ENCODE measurements around the gene SYNM. TPM values are rescaled to one million over a fixed set of nuclear protein-coding genes. Genes with fewer than 3 reads are reported as not detected.

Gene SYNM
- total and polyA plus RNA-seq, 2 experiments from 2014 or later: 0.74 to 3.5 TPM

DNA sequence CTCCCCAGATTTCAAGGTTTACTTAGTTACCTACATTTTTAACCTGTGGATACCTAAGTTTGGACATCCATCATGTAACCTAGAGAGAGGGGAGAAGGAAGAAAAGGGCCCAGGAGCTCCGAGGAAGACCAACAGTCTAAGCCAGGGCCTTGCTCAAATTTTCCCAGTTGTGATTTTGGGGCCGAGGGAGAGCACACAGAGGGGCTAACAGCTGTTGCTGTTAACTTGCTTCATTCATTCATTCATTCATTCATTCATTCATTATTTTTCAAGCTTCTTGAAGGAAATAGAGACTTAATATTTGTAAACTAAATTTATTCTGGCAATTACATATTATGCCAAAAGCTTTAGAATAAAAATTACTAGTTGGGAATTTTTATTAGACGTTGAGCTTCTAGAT, 22.9 kb downstream of the SYNM start:
- peaks cover 18% of the 10 kb centered on the region for H3K4me1 Mint-ChIP-seq
- ATAC-seq (no peak), DNase-seq (ENCODE audit: low spot score) (no peak)
- Histone ChIP-seq H3K36me3 (ENCODE audit: insufficient read depth) (no peaks in the 10 kb centered on the region), H3K27ac (ENCODE audit: low read depth) (no peak overlapping the region), H3F3A (replicated peaks; ENCODE audit: low read depth) (no peaks in the 10 kb centered on the region), H2AFZ (no peak overlapping the region), H3K4me3 (no peak overlapping the region), H4K20me1 (replicated peaks; ENCODE audit: insufficient read depth) (no peaks in the 10 kb centered on the region), H3K4me2 (no peak overlapping the region), H3K79me2 (replicated peaks; ENCODE audit: insufficient read depth) (no peaks in the 10 kb centered on the region; the same call in 1 of the 2 replicates), H3K27me3 (ENCODE audit: insufficient read depth) (no peaks in the 10 kb centered on the region), H3K9me2 (ENCODE audit: insufficient read depth) (no peaks in the 10 kb centered on the region), H3K4me1 (ENCODE audit: insufficient read depth) (no peaks in the 10 kb centered on the region)
- H3K4me3 Mint-ChIP-seq: no peak overlapping the region
- no peak overlapping the region for H3K27ac Mint-ChIP-seq
- no peaks in the 10 kb centered on the region; the same call in 2 of the 3 replicates for H3K9me3 Mint-ChIP-seq
- no peak for TF ChIP-seq EZH2phosphoT487 (IDR thresholded peaks at IDR 0.05; ENCODE audit: unreplicated experiment)
- H3K36me3 Mint-ChIP-seq (ENCODE audit: low read depth): peaks cover 9% of the 10 kb centered on the region
- H3K27me3 Mint-ChIP-seq (ENCODE audit: insufficient read depth, low read depth, poor library complexity): no peaks in the 10 kb centered on the region

DNA sequence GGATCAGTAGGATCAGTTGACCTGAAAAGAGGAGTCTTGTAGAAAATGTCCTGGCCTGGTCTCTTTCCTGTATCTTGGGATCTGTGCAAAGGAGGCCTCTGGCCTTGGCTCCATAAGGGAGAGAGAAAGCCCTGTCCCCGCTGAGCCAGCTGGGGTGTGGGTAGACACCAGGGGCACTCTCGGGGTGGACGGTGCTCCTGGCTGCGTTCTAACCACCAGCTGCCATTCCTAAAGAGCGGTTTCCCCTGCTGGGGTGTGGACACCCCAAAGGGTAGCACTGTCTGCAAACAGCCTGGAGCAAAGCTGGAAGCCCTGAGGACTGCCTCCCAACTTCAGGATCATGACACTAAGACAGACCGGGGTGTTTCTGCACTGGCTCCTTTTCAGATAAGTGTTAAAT, 23.5 kb downstream of the SYNM start:
- H3K27me3 Mint-ChIP-seq (ENCODE audit: insufficient read depth, low read depth, poor library complexity): no peaks in the 10 kb centered on the region
- H3K79me2 ChIP-seq (replicated peaks; ENCODE audit: insufficient read depth): no peaks in the 10 kb centered on the region; the same call in 1 of the 2 replicates
- H3K27me3 ChIP-seq (ENCODE audit: insufficient read depth): no peaks in the 10 kb centered on the region
- no peaks in the 10 kb centered on the region for H3K9me2 ChIP-seq (ENCODE audit: insufficient read depth)
- no peak for ATAC-seq
- no peak overlapping the region for H3K4me3 ChIP-seq
- no peak overlapping the region for H3K4me2 ChIP-seq
- no peaks in the 10 kb centered on the region for H3K36me3 ChIP-seq (ENCODE audit: insufficient read depth)
- H3K4me1 ChIP-seq (ENCODE audit: insufficient read depth): no peaks in the 10 kb centered on the region
- H3K4me3 Mint-ChIP-seq: no peak overlapping the region
- TF ChIP-seq STAT1 (IDR thresholded peaks at IDR 0.05; ENCODE audit: unreplicated experiment) (no peak), EZH2 (IDR thresholded peaks at IDR 0.05; ENCODE audit: low read depth, unreplicated experiment) (no peak), JUNB (IDR thresholded peaks at IDR 0.05; ENCODE audit: unreplicated experiment) (no peak), NANOG (IDR thresholded peaks at IDR 0.05; ENCODE audit: borderline replicate concordance) (no peak), CREB1 (CRISPR knock-in tag; IDR thresholded peaks at IDR 0.05; ENCODE audit: low read depth) (no peak), POLR2AphosphoS5 (IDR thresholded peaks at IDR 0.05; ENCODE audit: low read depth) (no peak), EZH2phosphoT487 (IDR thresholded peaks at IDR 0.05; ENCODE audit: unreplicated experiment) (no peak), ZNF114 (CRISPR knock-in tag; IDR thresholded peaks at IDR 0.05) (no peak), ZNF331 (CRISPR knock-in tag; IDR thresholded peaks at IDR 0.05; ENCODE audit: low read depth) (no peak)
- TF ChIP-seq, protein P1, sequence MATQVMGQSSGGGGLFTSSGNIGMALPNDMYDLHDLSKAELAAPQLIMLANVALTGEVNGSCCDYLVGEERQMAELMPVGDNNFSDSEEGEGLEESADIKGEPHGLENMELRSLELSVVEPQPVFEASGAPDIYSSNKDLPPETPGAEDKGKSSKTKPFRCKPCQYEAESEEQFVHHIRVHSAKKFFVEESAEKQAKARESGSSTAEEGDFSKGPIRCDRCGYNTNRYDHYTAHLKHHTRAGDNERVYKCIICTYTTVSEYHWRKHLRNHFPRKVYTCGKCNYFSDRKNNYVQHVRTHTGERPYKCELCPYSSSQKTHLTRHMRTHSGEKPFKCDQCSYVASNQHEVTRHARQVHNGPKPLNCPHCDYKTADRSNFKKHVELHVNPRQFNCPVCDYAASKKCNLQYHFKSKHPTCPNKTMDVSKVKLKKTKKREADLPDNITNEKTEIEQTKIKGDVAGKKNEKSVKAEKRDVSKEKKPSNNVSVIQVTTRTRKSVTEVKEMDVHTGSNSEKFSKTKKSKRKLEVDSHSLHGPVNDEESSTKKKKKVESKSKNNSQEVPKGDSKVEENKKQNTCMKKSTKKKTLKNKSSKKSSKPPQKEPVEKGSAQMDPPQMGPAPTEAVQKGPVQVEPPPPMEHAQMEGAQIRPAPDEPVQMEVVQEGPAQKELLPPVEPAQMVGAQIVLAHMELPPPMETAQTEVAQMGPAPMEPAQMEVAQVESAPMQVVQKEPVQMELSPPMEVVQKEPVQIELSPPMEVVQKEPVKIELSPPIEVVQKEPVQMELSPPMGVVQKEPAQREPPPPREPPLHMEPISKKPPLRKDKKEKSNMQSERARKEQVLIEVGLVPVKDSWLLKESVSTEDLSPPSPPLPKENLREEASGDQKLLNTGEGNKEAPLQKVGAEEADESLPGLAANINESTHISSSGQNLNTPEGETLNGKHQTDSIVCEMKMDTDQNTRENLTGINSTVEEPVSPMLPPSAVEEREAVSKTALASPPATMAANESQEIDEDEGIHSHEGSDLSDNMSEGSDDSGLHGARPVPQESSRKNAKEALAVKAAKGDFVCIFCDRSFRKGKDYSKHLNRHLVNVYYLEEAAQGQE (IDR thresholded peaks at IDR 0.05; ENCODE audit: unreplicated experiment): no peak
- TF ChIP-seq, protein P2, sequence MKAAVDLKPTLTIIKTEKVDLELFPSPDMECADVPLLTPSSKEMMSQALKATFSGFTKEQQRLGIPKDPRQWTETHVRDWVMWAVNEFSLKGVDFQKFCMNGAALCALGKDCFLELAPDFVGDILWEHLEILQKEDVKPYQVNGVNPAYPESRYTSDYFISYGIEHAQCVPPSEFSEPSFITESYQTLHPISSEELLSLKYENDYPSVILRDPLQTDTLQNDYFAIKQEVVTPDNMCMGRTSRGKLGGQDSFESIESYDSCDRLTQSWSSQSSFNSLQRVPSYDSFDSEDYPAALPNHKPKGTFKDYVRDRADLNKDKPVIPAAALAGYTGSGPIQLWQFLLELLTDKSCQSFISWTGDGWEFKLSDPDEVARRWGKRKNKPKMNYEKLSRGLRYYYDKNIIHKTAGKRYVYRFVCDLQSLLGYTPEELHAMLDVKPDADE (IDR thresholded peaks at IDR 0.05): no peak
- TF ChIP-seq, protein P3, sequence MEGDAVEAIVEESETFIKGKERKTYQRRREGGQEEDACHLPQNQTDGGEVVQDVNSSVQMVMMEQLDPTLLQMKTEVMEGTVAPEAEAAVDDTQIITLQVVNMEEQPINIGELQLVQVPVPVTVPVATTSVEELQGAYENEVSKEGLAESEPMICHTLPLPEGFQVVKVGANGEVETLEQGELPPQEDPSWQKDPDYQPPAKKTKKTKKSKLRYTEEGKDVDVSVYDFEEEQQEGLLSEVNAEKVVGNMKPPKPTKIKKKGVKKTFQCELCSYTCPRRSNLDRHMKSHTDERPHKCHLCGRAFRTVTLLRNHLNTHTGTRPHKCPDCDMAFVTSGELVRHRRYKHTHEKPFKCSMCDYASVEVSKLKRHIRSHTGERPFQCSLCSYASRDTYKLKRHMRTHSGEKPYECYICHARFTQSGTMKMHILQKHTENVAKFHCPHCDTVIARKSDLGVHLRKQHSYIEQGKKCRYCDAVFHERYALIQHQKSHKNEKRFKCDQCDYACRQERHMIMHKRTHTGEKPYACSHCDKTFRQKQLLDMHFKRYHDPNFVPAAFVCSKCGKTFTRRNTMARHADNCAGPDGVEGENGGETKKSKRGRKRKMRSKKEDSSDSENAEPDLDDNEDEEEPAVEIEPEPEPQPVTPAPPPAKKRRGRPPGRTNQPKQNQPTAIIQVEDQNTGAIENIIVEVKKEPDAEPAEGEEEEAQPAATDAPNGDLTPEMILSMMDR (conservative IDR thresholded peaks at IDR 0.05; ENCODE audit: low read depth in 2 of 2): no peak
- peaks cover 9% of the 10 kb centered on the region for H3K36me3 Mint-ChIP-seq (ENCODE audit: low read depth)
- no peak overlapping the region for H3K27ac ChIP-seq (ENCODE audit: low read depth)
- H3K27ac Mint-ChIP-seq: peak overlapping the region; percentile 39; the same call in 1 of the 2 replicates
- no peaks in the 10 kb centered on the region for H4K20me1 ChIP-seq (replicated peaks; ENCODE audit: insufficient read depth)
- no peak for DNase-seq (ENCODE audit: low spot score)
- no peaks in the 10 kb centered on the region for H3F3A ChIP-seq (replicated peaks; ENCODE audit: low read depth)
- H2AFZ ChIP-seq: no peak overlapping the region
- peaks cover 14% of the 10 kb centered on the region for H3K4me1 Mint-ChIP-seq
- no peaks in the 10 kb centered on the region; the same call in 2 of the 3 replicates for H3K9me3 Mint-ChIP-seq
